Panc1 (cell line): ENCODE results near the gene UBL4A. TPM values are rescaled to one million over a fixed set of nuclear protein-coding genes. Genes with fewer than 3 reads are reported as not detected.
A peak's percentile ranks its signal among the peaks of the same experiment; 100 is the strongest.

ENCODE experiments used
- ATAC-seq: fragments of 200-7000 bp; cut with Tn5 transposase; 2 replicates; pipeline ENCODE4 v1.9.1; 2020; ENCODE audit warnings: mild to moderate bottlenecking, moderate library complexity
- BruUV-seq: library from RNA; stranded (reverse); fragments of 400-500 nt; replicated peaks from 2 replicates; lab custom pipeline; 2021; lab: Mats Ljungman, UMichigan
- CTCF ChIA-PET: fragments of 300-600 bp; sonication (Branson Sonifier 250); formaldehyde crosslinking; loops from one replicate; lab custom pipeline; 2022; ENCODE audit warnings: antibody characterized with exemption; lab: Charles Lee
- POLR2A ChIA-PET: fragments of 300-600 bp; sonication (Branson Sonifier 250); formaldehyde crosslinking; loops from one replicate; lab custom pipeline; 2022; ENCODE audit warnings: antibody characterized with exemption; lab: Charles Lee
- DNase-seq: peaks from one replicate; pipeline ENCODE4 v3.0.0-alpha.2; 2010; ENCODE audit warnings: low read depth, low spot score
- H3K27ac ChIP-seq: 2 replicates; pipeline ENCODE4 v1.5.1; 2011; ENCODE audit warnings: mild to moderate bottlenecking, low read length, inconsistent platforms
- H3K27me3 ChIP-seq: fragments of 200-500 bp; sonication (Bioruptor generic); 2 replicates; pipeline ENCODE4 v1.6.0; 2014; ENCODE audit warnings: low read length, inconsistent platforms; ENCODE audit not compliant: control insufficient read depth, insufficient read depth
- H3K36me3 ChIP-seq: fragments of 200-500 bp; sonication (Bioruptor generic); 2 replicates; pipeline ENCODE4 v1.5.1; 2014; ENCODE audit warnings: inconsistent platforms, mild to moderate bottlenecking, low read length, moderate library complexity; ENCODE audit not compliant: control insufficient read depth, insufficient read depth
- H3K4me1 ChIP-seq: 2 replicates; pipeline ENCODE4 v1.5.1; 2011; ENCODE audit warnings: inconsistent platforms, mild to moderate bottlenecking, low read length, moderate library complexity; ENCODE audit not compliant: control insufficient read depth, insufficient read depth
- H3K4me3 ChIP-seq, 2 experiments: 2 replicates each; pipeline ENCODE4 v1.5.1; 2011 to 2012; ENCODE audit warnings: low read depth in 2 of 2, low read length in 2 of 2, mild to moderate bottlenecking in 2 of 2, inconsistent platforms in 1 of 2, moderate library complexity in 1 of 2
- H3K9me3 ChIP-seq: fragments of 200-500 bp; sonication (Bioruptor generic); 2 replicates; pipeline ENCODE4 v1.5.1; 2014; ENCODE audit warnings: low read depth, mild to moderate bottlenecking, inconsistent platforms, low read length, moderate library complexity; ENCODE audit not compliant: control insufficient read depth, insufficient read depth
- POLR2AphosphoS5 ChIP-seq: IDR thresholded peaks from 2 replicates; pipeline ENCODE4 v1.6.1; 2012; ENCODE audit warnings: mild to moderate bottlenecking, low read depth, low read length, moderate library complexity
- SIN3A ChIP-seq: IDR thresholded peaks from 2 replicates; pipeline ENCODE4 v1.6.1; 2012; ENCODE audit warnings: low read depth, mild to moderate bottlenecking, low read length, moderate library complexity, borderline replicate concordance; ENCODE audit not compliant: insufficient read depth
- TCF7L2 ChIP-seq: IDR thresholded peaks from 2 replicates; pipeline ENCODE4 v1.6.1; 2011; ENCODE audit warnings: mild to moderate bottlenecking, low read depth, low read length, inconsistent platforms
- in situ Hi-C: cut with HindIII; loops from 2 replicates; pipeline ENCODE4 v1.10.0; 2016; ENCODE audit warnings: low sequenced_read_pairs, low pct_unique_long_range_greater_than_20kb
- intact Hi-C: fragments of 100-400 bp; cut with micrococcal nuclease; formaldehyde crosslinking; loops from one replicate; pipeline ENCODE4 v1.10.0; 2022; ENCODE audit not compliant: unreplicated experiment
- total RNA-seq: library from RNA; stranded (reverse); gene quantifications from one replicate; pipeline ENCODE4 v1.2.1, GENCODE V29; 2021; ENCODE audit not compliant: unreplicated experiment
- TF ChIP-seq, protein P1 (sequence below): fragments of 450-650 bp; IDR thresholded peaks from 2 replicates; pipeline ENCODE4 v1.5.1; 2017; ENCODE audit warnings: mild to moderate bottlenecking
- TF ChIP-seq, protein P2 (sequence below), 2 experiments: IDR thresholded peaks; 2 replicates each; pipeline ENCODE4 v1.6.1; 2011 to 2012; ENCODE audit warnings: low read depth in 2 of 2, control low read depth in 1 of 2, low read length in 1 of 2, mild to moderate bottlenecking in 1 of 2, moderate library complexity in 1 of 2; ENCODE audit not compliant: insufficient read depth in 1 of 2

Gene UBL4A
- total RNA-seq, 1 experiment from 2014 or later = 65.4 TPM

DNA sequence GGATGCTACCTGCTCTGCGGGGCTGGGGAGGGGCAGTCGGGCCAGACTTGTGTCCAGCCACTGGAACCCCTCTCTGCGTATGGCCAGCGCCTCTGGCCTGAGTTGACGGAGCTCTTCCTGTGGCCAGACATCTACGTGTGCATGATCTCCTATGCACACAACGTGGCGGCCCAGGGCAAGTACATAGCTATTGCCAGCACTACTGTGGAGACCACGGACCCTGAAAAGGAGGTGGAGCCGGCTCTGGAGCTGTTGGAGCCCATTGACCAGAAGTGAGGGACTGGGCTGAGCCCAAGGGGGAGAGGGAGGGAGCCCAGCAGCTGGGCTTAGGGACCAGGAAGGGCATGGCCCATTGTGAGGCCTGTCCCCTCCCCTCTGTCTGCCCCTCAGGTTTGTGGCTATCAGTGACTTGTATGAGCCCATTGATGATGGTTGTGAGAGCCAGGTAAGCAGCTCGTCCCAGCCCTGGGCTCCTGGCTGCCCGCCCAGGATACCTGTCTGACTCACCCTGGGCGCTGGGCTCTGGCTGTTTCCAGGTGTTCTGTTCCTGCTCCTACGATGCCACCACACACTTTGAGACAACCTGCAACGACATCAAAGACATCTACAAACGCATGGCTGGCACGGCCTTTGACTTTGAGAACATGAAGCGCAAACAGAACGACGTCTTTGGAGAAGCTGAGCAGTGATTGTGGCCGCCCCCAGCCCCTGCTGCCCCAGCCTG, 44.3 kb downstream of the UBL4A start:
- Histone ChIP-seq H3K4me1 (peaks cover 36% of the 10 kb centered on the region), H3K27me3 (no peaks in the 10 kb centered on the region), H3K4me3 (no peak overlapping the region), H3K9me3 (no peaks in the 10 kb centered on the region), H3K36me3 (no peaks in the 10 kb centered on the region), H3K27ac (no peak overlapping the region)
- TF ChIP-seq SIN3A (no peak), POLR2AphosphoS5 (no peak), TCF7L2 (no peak)
- TF ChIP-seq, protein P1, sequence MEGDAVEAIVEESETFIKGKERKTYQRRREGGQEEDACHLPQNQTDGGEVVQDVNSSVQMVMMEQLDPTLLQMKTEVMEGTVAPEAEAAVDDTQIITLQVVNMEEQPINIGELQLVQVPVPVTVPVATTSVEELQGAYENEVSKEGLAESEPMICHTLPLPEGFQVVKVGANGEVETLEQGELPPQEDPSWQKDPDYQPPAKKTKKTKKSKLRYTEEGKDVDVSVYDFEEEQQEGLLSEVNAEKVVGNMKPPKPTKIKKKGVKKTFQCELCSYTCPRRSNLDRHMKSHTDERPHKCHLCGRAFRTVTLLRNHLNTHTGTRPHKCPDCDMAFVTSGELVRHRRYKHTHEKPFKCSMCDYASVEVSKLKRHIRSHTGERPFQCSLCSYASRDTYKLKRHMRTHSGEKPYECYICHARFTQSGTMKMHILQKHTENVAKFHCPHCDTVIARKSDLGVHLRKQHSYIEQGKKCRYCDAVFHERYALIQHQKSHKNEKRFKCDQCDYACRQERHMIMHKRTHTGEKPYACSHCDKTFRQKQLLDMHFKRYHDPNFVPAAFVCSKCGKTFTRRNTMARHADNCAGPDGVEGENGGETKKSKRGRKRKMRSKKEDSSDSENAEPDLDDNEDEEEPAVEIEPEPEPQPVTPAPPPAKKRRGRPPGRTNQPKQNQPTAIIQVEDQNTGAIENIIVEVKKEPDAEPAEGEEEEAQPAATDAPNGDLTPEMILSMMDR = no peak
- TF ChIP-seq, protein P2, sequence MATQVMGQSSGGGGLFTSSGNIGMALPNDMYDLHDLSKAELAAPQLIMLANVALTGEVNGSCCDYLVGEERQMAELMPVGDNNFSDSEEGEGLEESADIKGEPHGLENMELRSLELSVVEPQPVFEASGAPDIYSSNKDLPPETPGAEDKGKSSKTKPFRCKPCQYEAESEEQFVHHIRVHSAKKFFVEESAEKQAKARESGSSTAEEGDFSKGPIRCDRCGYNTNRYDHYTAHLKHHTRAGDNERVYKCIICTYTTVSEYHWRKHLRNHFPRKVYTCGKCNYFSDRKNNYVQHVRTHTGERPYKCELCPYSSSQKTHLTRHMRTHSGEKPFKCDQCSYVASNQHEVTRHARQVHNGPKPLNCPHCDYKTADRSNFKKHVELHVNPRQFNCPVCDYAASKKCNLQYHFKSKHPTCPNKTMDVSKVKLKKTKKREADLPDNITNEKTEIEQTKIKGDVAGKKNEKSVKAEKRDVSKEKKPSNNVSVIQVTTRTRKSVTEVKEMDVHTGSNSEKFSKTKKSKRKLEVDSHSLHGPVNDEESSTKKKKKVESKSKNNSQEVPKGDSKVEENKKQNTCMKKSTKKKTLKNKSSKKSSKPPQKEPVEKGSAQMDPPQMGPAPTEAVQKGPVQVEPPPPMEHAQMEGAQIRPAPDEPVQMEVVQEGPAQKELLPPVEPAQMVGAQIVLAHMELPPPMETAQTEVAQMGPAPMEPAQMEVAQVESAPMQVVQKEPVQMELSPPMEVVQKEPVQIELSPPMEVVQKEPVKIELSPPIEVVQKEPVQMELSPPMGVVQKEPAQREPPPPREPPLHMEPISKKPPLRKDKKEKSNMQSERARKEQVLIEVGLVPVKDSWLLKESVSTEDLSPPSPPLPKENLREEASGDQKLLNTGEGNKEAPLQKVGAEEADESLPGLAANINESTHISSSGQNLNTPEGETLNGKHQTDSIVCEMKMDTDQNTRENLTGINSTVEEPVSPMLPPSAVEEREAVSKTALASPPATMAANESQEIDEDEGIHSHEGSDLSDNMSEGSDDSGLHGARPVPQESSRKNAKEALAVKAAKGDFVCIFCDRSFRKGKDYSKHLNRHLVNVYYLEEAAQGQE (IDR thresholded peaks at IDR 0.05; ENCODE audit: insufficient read depth in 1 of 2, low read depth in 2 of 2, low read length in 1 of 2) = no peak
- BruUV-seq = TSS peak; percentile 64
- ATAC-seq = no peak
- ChIA-PET POLR2A (no interaction called here), CTCF (no interaction called here)
- DNase-seq = no peak
- in situ Hi-C loops = no loop called here
- intact Hi-C loops = no loop called here

DNA sequence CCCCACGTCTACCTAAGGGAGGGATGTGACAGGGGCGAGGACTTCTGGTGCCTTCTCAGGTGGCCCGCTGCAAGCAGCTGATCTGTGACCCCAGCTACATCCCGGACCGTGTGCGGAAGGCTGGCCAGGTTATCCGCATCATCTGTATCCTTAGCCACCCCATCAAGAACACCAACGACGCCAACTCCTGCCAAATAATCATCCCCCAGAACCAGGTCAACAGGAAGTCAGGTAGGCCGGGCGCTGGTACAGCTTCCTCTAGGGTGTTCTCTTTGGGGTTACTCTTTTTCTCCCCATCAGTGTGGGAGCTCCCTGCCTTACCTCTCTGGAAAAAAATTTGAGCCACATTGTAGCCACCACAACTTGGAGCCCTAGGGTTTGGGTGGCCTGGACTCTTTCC, 44.9 kb downstream of the UBL4A start:
- Histone ChIP-seq H3K36me3 (no peaks in the 10 kb centered on the region), H3K4me1 (peaks cover 36% of the 10 kb centered on the region), H3K9me3 (no peaks in the 10 kb centered on the region), H3K27ac (no peak overlapping the region), H3K27me3 (no peaks in the 10 kb centered on the region), H3K4me3 (no peak overlapping the region)
- intact Hi-C loops (no loop called here), in situ Hi-C loops (no loop called here)
- TF ChIP-seq, protein P1 = no peak
- TF ChIP-seq POLR2AphosphoS5 (no peak), SIN3A (no peak)
- no TSS peak for BruUV-seq
- POLR2A ChIA-PET = interaction anchor here (0.6 kb wide), 1 partner anchor 18 kb away, joined by 5 read pairs; no protein-coding TSS in a partner anchor
- CTCF ChIA-PET = no interaction called here
- ATAC-seq = no peak
- no peak for DNase-seq
